Liver (tissue), 3 donors: ENCODE data around the gene ANGPTL7.

ENCODE experiments used
- EGR1 ChIP-seq, 2 donors: IDR thresholded peaks; 2 replicates each; pipeline ENCODE4 v1.6.1; 2016 to 2018; ENCODE audit warnings: antibody characterized with exemption in 2 of 2, low read depth in 2 of 2
- FOXA1 ChIP-seq: IDR thresholded peaks from 2 replicates; pipeline ENCODE4 v1.6.1; 2016; ENCODE audit warnings: antibody characterized with exemption
- GABPA ChIP-seq, 2 donors: IDR thresholded peaks in 1 of 2; conservative IDR thresholded peaks in 1 of 2; 2 replicates each; pipeline ENCODE4 v1.6.1; 2016; ENCODE audit warnings: antibody characterized with exemption in 2 of 2, mild to moderate bottlenecking in 1 of 2, moderate library complexity in 1 of 2
- JUND ChIP-seq, 2 donors: IDR thresholded peaks; 2 replicates each; pipeline ENCODE4 v1.6.1; 2016; ENCODE audit warnings: antibody characterized with exemption in 2 of 2
- RAD21 ChIP-seq, 2 donors: IDR thresholded peaks; 2 replicates each; pipeline ENCODE4 v1.6.1; 2016; ENCODE audit warnings: antibody characterized with exemption in 2 of 2, mild to moderate bottlenecking in 2 of 2
- RXRA ChIP-seq, 2 donors: IDR thresholded peaks; 2 replicates each; pipeline ENCODE4 v1.6.1; 2017 to 2018; ENCODE audit warnings: antibody characterized with exemption in 2 of 2, mild to moderate bottlenecking in 1 of 2
- SP1 ChIP-seq: IDR thresholded peaks from 2 replicates; pipeline ENCODE4 v1.6.1; 2018; ENCODE audit warnings: antibody characterized with exemption, mild to moderate bottlenecking
- TAF1 ChIP-seq: conservative IDR thresholded peaks from 2 replicates; pipeline ENCODE4 v1.6.1; 2016; ENCODE audit warnings: antibody characterized with exemption, mild to moderate bottlenecking
- YY1 ChIP-seq: IDR thresholded peaks from 2 replicates; pipeline ENCODE4 v1.6.1; 2016; ENCODE audit warnings: antibody characterized with exemption, mild to moderate bottlenecking
- TF ChIP-seq, protein P1 (sequence below): fragments of 150-350 bp; IDR thresholded peaks from 2 replicates; pipeline ENCODE4 v1.5.1; 2017; ENCODE audit warnings: improper control_type of control experiment, low read depth, low read length; ENCODE audit not compliant: missing input control
- TF ChIP-seq, protein P2 (sequence below): IDR thresholded peaks from 2 replicates; pipeline ENCODE4 v1.6.1; 2016; ENCODE audit warnings: antibody characterized with exemption
- TF ChIP-seq, protein P3 (sequence below): IDR thresholded peaks from 2 replicates; pipeline ENCODE4 v1.6.1; 2016; ENCODE audit warnings: antibody characterized with exemption, mild to moderate bottlenecking
- TF ChIP-seq, protein P4 (sequence below): IDR thresholded peaks from 2 replicates; pipeline ENCODE4 v1.6.1; 2016; ENCODE audit warnings: antibody characterized with exemption
- TF ChIP-seq, protein P5 (sequence below): IDR thresholded peaks from 2 replicates; pipeline ENCODE4 v1.6.1; 2016; ENCODE audit warnings: antibody characterized with exemption
- donor health status: healthy.
- donor health status: healthy.

DNA sequence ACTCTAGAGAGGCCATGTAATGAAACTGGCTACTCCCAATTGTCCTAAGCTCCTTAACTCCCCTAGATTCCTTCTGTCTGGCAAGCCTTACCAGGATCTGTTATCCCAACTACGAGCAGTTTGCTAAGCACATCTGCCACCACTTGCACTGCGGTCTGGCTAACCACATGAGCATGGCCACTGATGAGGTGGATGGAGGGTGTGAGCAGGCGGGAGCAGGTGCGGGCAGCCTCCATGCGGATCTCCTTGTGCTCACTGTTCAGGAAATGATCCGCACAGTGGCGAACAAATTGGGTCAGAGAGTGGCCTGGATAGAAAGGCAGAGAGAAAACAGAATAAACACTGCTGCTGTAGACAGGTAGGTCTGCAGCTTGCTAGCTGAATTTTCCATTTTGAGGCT lies 49.2 kb downstream of the ANGPTL7 start:
- TF ChIP-seq, protein P1, sequence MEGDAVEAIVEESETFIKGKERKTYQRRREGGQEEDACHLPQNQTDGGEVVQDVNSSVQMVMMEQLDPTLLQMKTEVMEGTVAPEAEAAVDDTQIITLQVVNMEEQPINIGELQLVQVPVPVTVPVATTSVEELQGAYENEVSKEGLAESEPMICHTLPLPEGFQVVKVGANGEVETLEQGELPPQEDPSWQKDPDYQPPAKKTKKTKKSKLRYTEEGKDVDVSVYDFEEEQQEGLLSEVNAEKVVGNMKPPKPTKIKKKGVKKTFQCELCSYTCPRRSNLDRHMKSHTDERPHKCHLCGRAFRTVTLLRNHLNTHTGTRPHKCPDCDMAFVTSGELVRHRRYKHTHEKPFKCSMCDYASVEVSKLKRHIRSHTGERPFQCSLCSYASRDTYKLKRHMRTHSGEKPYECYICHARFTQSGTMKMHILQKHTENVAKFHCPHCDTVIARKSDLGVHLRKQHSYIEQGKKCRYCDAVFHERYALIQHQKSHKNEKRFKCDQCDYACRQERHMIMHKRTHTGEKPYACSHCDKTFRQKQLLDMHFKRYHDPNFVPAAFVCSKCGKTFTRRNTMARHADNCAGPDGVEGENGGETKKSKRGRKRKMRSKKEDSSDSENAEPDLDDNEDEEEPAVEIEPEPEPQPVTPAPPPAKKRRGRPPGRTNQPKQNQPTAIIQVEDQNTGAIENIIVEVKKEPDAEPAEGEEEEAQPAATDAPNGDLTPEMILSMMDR, result no peak
- TF ChIP-seq, protein P2, sequence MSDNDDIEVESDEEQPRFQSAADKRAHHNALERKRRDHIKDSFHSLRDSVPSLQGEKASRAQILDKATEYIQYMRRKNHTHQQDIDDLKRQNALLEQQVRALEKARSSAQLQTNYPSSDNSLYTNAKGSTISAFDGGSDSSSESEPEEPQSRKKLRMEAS, result no peak
- TF ChIP-seq JUND (IDR thresholded peaks at IDR 0.05), result no peak
- no peak for TF ChIP-seq YY1
- TF ChIP-seq, protein P3, sequence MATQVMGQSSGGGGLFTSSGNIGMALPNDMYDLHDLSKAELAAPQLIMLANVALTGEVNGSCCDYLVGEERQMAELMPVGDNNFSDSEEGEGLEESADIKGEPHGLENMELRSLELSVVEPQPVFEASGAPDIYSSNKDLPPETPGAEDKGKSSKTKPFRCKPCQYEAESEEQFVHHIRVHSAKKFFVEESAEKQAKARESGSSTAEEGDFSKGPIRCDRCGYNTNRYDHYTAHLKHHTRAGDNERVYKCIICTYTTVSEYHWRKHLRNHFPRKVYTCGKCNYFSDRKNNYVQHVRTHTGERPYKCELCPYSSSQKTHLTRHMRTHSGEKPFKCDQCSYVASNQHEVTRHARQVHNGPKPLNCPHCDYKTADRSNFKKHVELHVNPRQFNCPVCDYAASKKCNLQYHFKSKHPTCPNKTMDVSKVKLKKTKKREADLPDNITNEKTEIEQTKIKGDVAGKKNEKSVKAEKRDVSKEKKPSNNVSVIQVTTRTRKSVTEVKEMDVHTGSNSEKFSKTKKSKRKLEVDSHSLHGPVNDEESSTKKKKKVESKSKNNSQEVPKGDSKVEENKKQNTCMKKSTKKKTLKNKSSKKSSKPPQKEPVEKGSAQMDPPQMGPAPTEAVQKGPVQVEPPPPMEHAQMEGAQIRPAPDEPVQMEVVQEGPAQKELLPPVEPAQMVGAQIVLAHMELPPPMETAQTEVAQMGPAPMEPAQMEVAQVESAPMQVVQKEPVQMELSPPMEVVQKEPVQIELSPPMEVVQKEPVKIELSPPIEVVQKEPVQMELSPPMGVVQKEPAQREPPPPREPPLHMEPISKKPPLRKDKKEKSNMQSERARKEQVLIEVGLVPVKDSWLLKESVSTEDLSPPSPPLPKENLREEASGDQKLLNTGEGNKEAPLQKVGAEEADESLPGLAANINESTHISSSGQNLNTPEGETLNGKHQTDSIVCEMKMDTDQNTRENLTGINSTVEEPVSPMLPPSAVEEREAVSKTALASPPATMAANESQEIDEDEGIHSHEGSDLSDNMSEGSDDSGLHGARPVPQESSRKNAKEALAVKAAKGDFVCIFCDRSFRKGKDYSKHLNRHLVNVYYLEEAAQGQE, result no peak
- TF ChIP-seq GABPA (IDR thresholded peaks at IDR 0.05 in 1 of 2, conservative IDR thresholded peaks at IDR 0.05 in 1 of 2), result no peak
- no peak for TF ChIP-seq RAD21 (IDR thresholded peaks at IDR 0.05)
- TF ChIP-seq TAF1, result no peak
- no peak for TF ChIP-seq EGR1 (IDR thresholded peaks at IDR 0.05; ENCODE audit: low read depth in 2 of 2)
- TF ChIP-seq, protein P4, sequence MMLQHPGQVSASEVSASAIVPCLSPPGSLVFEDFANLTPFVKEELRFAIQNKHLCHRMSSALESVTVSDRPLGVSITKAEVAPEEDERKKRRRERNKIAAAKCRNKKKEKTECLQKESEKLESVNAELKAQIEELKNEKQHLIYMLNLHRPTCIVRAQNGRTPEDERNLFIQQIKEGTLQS, result no peak
- no peak for TF ChIP-seq FOXA1
- TF ChIP-seq, protein P5, sequence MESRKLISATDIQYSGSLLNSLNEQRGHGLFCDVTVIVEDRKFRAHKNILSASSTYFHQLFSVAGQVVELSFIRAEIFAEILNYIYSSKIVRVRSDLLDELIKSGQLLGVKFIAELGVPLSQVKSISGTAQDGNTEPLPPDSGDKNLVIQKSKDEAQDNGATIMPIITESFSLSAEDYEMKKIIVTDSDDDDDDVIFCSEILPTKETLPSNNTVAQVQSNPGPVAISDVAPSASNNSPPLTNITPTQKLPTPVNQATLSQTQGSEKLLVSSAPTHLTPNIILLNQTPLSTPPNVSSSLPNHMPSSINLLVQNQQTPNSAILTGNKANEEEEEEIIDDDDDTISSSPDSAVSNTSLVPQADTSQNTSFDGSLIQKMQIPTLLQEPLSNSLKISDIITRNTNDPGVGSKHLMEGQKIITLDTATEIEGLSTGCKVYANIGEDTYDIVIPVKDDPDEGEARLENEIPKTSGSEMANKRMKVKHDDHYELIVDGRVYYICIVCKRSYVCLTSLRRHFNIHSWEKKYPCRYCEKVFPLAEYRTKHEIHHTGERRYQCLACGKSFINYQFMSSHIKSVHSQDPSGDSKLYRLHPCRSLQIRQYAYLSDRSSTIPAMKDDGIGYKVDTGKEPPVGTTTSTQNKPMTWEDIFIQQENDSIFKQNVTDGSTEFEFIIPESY, result no peak
- no peak for TF ChIP-seq RXRA (IDR thresholded peaks at IDR 0.05)
- TF ChIP-seq SP1, result no peak
